Hepatocyte (in vitro differentiated cells): ENCODE results near the gene CCL17. TPM values are rescaled to one million over a fixed set of nuclear protein-coding genes. Genes with fewer than 3 reads are reported as not detected.

Experiments used
- DNase-seq: peaks from one replicate; pipeline ENCODE4 v3.0.0-alpha.2; 2016; ENCODE audit warnings: low spot score
- H2AFZ ChIP-seq: fragments of 200-600 bp; sonication (generic); 2 replicates; pipeline ENCODE4 v1.6.0; 2016; ENCODE audit warnings: antibody characterized with exemption, mild to moderate bottlenecking
- H3K27ac ChIP-seq: fragments of 200-600 bp; sonication (generic); 2 replicates; pipeline ENCODE4 v1.5.1; 2016; ENCODE audit warnings: mild to moderate bottlenecking
- H3K27me3 ChIP-seq: fragments of 200-600 bp; sonication (generic); 2 replicates; pipeline ENCODE4 v1.6.1; 2016
- H3K36me3 ChIP-seq: fragments of 200-600 bp; sonication (generic); replicated peaks from 2 replicates; pipeline ENCODE4 v1.5.1; 2016; ENCODE audit warnings: low read depth; ENCODE audit not compliant: insufficient read depth
- H3K4me1 ChIP-seq: fragments of 200-600 bp; sonication (generic); 2 replicates; pipeline ENCODE4 v1.5.1; 2016; ENCODE audit warnings: mild to moderate bottlenecking, moderate library complexity; ENCODE audit not compliant: insufficient read depth
- H3K4me2 ChIP-seq: fragments of 200-600 bp; sonication (generic); 2 replicates; pipeline ENCODE4 v1.6.0; 2016
- H3K4me3 ChIP-seq: fragments of 200-600 bp; sonication (generic); 2 replicates; pipeline ENCODE4 v1.5.1; 2016; ENCODE audit warnings: mild to moderate bottlenecking
- H3K79me2 ChIP-seq: fragments of 200-600 bp; sonication (generic); 2 replicates; pipeline ENCODE4 v1.6.0; 2017; ENCODE audit warnings: mild to moderate bottlenecking
- H3K9me2 ChIP-seq: fragments of 200-600 bp; sonication (generic); replicated peaks from 2 replicates; pipeline ENCODE4 v1.6.0; 2017; ENCODE audit warnings: mild to moderate bottlenecking; ENCODE audit not compliant: insufficient read depth
- H3K9me3 ChIP-seq: fragments of 200-600 bp; sonication (generic); 2 replicates; pipeline ENCODE4 v1.5.1; 2016; ENCODE audit warnings: low read depth, mild to moderate bottlenecking
- H4K20me1 ChIP-seq: fragments of 200-600 bp; sonication (generic); 2 replicates; pipeline ENCODE4 v1.6.0; 2016; ENCODE audit warnings: mild to moderate bottlenecking; ENCODE audit not compliant: insufficient read depth, poor library complexity, severe bottlenecking
- EZH2 ChIP-seq: fragments of 200-600 bp; sonication (generic); IDR thresholded peaks from 2 replicates; pipeline ENCODE4 v1.6.1; 2016; ENCODE audit warnings: antibody characterized with exemption, mild to moderate bottlenecking, borderline replicate concordance
- EZH2phosphoT487 ChIP-seq: fragments of 200-600 bp; sonication (generic); IDR thresholded peaks from one replicate; pipeline ENCODE4 v1.6.1; 2018; ENCODE audit warnings: antibody characterized with exemption, mild to moderate bottlenecking, low read depth, moderate library complexity; ENCODE audit not compliant: unreplicated experiment, severe bottlenecking
- WGBS: methylation state at CpG from one replicate; pipeline ENCODE4 v1.1.6; 2016; ENCODE audit warnings: low lambda C conversion rate; ENCODE audit errors: missing lambda C conversion rate; 5-methylcytosine and 5-hydroxymethylcytosine counted together
- polyA plus RNA-seq: library from polyadenylated mRNA; unstranded; fragments of >200 nt; fragmentation: Nextera tagmentation; extraction: Ambion mirVana; gene quantifications from 2 replicates; pipeline ENCODE4 v1.2.1, GENCODE V29; 2016
- total RNA-seq: library from RNA; depleted of rRNA; stranded (reverse); fragments of >200 nt; gene quantifications from 2 replicates; pipeline ENCODE4 v1.2.3, GENCODE V29; 2014
- TF ChIP-seq, protein P1 (sequence below): fragments of 200-600 bp; sonication (generic); IDR thresholded peaks from 2 replicates; pipeline ENCODE4 v1.5.1; 2016; ENCODE audit warnings: antibody characterized with exemption, mild to moderate bottlenecking; ENCODE audit not compliant: poor library complexity

Gene CCL17
- total and polyA plus RNA-seq, 2 experiments from 2014 or later = not detected

- Histone ChIP-seq H4K20me1 (no peaks in the 10 kb centered on the region), H3K9me2 (no peaks in the 10 kb centered on the region), H3K36me3 (no peaks in the 10 kb centered on the region), H3K4me1 (peaks cover 2% of the 10 kb centered on the region), H3K4me3 (no peak overlapping the region), H3K4me2 (no peak overlapping the region), H3K27ac (peak overlapping the region; percentile 62), H3K9me3 (no peaks in the 10 kb centered on the region), H3K27me3 (no peaks in the 10 kb centered on the region), H2AFZ (peak overlapping the region; percentile 29), H3K79me2 (no peaks in the 10 kb centered on the region)
- WGBS = 47% methylated on average over 10 of the region's 10 CpGs
- no peak for TF ChIP-seq EZH2phosphoT487
- TF ChIP-seq, protein P1, sequence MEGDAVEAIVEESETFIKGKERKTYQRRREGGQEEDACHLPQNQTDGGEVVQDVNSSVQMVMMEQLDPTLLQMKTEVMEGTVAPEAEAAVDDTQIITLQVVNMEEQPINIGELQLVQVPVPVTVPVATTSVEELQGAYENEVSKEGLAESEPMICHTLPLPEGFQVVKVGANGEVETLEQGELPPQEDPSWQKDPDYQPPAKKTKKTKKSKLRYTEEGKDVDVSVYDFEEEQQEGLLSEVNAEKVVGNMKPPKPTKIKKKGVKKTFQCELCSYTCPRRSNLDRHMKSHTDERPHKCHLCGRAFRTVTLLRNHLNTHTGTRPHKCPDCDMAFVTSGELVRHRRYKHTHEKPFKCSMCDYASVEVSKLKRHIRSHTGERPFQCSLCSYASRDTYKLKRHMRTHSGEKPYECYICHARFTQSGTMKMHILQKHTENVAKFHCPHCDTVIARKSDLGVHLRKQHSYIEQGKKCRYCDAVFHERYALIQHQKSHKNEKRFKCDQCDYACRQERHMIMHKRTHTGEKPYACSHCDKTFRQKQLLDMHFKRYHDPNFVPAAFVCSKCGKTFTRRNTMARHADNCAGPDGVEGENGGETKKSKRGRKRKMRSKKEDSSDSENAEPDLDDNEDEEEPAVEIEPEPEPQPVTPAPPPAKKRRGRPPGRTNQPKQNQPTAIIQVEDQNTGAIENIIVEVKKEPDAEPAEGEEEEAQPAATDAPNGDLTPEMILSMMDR = peak; percentile 71
- peak; percentile 75 for DNase-seq
Observed at GRCh38 chr16:57422026-57422944, 17.7 kb downstream of the CCL17 start.

DNA sequence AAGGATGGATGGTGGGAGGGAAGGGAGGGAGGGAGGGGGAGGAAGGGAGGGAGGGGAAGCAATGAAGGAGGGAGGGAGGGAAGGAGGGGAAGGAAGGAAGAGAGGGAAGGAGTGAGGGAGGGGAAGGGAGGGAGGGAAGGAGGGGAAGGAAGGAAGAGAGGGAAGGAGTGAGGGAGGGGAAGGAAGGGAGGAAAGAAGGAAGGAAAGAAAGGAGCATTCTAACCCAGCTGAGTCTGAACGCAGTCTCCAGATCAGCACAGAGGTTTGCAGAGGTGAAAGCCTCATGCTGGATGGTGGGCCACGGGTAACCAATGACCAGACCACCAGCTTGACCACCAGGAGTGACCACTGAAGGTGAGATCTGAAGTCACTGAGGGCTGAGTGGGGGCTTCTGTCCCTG, 18.6 kb downstream of the CCL17 start:
- Histone ChIP-seq H3K36me3 (no peaks in the 10 kb centered on the region), H3K9me2 (no peaks in the 10 kb centered on the region), H3K4me1 (no peaks in the 10 kb centered on the region), H3K27me3 (no peaks in the 10 kb centered on the region), H3K79me2 (no peaks in the 10 kb centered on the region), H2AFZ (no peak overlapping the region), H3K27ac (no peak overlapping the region), H3K9me3 (no peaks in the 10 kb centered on the region), H3K4me2 (no peak overlapping the region), H3K4me3 (no peak overlapping the region), H4K20me1 (no peaks in the 10 kb centered on the region)
- DNase-seq = no peak
- no peak for TF ChIP-seq EZH2
- no peak for TF ChIP-seq EZH2phosphoT487
- TF ChIP-seq, protein P1 = no peak
- WGBS = 100% methylated on average over 1 of the region's 2 CpGs

DNA sequence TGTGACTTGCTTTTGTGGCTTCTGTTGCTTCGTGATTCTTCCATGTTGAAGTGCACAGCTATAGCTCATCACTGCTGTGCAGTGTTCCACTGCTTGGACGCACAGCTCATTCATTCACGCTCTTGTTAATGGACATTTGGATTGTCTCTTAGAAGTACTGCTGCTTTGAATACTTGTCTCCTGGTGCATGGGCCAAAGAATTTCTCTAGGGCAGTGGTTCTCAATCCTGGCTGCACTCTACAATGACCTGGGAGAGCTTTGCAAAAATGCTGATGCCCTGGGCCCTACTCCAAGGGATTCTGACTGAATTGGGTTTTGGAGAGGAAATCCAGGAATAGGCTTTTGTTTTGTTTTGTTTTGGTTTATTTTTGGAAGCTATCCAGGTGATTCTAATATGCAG, 20.0 kb downstream of the CCL17 start:
- H4K20me1 ChIP-seq = no peaks in the 10 kb centered on the region
- no peak overlapping the region for H2AFZ ChIP-seq
- DNase-seq = no peak
- TF ChIP-seq EZH2 = no peak
- TF ChIP-seq, protein P1 = no peak
- TF ChIP-seq EZH2phosphoT487 = no peak
- H3K36me3 ChIP-seq = no peaks in the 10 kb centered on the region
- no peaks in the 10 kb centered on the region for H3K9me2 ChIP-seq
- 93% methylated on average over 3 of the region's 3 CpGs for WGBS
- no peaks in the 10 kb centered on the region for H3K27me3 ChIP-seq
- no peak overlapping the region for H3K27ac ChIP-seq
- H3K4me2 ChIP-seq = no peak overlapping the region
- no peak overlapping the region for H3K4me3 ChIP-seq
- no peaks in the 10 kb centered on the region for H3K9me3 ChIP-seq
- H3K79me2 ChIP-seq = no peaks in the 10 kb centered on the region
- no peaks in the 10 kb centered on the region for H3K4me1 ChIP-seq
